Measurements from ENCODE around the gene ACTL9. TPM values are rescaled to one million over a fixed set of nuclear protein-coding genes. Genes with fewer than 3 reads are reported as not detected.

ACTL9 gene
- total RNA-seq, 1 donor from 2014 or later = not detected

GRCh38 chr19:8684001-8684902, 14.3 kb downstream of the ACTL9 start:
- no peak for DNase-seq

GRCh38 chr19:8682931-8683330, 15.7 kb downstream of the ACTL9 start:
- DNase-seq = no peak

GRCh38 chr19:8682472-8682871, 16.1 kb downstream of the ACTL9 start:
- DNase-seq = no peak

GRCh38 chr19:8681345-8682029, 17.1 kb downstream of the ACTL9 start:
- DNase-seq = no peak

GRCh38 chr19:8680676-8681344, 17.8 kb downstream of the ACTL9 start:
- DNase-seq = no peak

- no peak for DNase-seq
Observed at GRCh38 chr19:8678244-8678807, 20.3 kb downstream of the ACTL9 start.

- no peak for DNase-seq
Observed at GRCh38 chr19:8675066-8675465, 23.5 kb downstream of the ACTL9 start.

GRCh38 chr19:8673276-8673891, 25.2 kb downstream of the ACTL9 start:
- no peak for DNase-seq

- DNase-seq = no peak
Observed at GRCh38 chr19:8666814-8667405, 31.7 kb downstream of the ACTL9 start.

- no peak for DNase-seq
Observed at GRCh38 chr19:8665468-8666213, 33.0 kb downstream of the ACTL9 start.

GRCh38 chr19:8664671-8665057, 33.9 kb downstream of the ACTL9 start:
- no peak for DNase-seq

GRCh38 chr19:8663920-8664670, 34.5 kb downstream of the ACTL9 start:
- DNase-seq = no peak

- DNase-seq = no peak
Observed at GRCh38 chr19:8662263-8662662, 36.3 kb downstream of the ACTL9 start.

- DNase-seq = no peak
Observed at GRCh38 chr19:8659905-8660304, 38.7 kb downstream of the ACTL9 start.

GRCh38 chr19:8657869-8658268, 40.7 kb downstream of the ACTL9 start:
- DNase-seq = no peak

GRCh38 chr19:8655340-8655709, 43.3 kb downstream of the ACTL9 start:
- no peak for DNase-seq

GRCh38 chr19:8654591-8655339, 43.8 kb downstream of the ACTL9 start:
- DNase-seq = peak; percentile 70

GRCh38 chr19:8648240-8648639, 50.4 kb downstream of the ACTL9 start:
- no peak for DNase-seq
